NCI-H748 (cell line): ENCODE data around the gene PGBD4.
"Not testable (repeated sequence)": the region's sequence is repeated elsewhere in the genome, so short reads cannot be mapped to it uniquely, and the experiment has no call there.

ENCODE experiments used
- DNase-seq: peaks from one replicate; lab custom pipeline; 2025; ENCODE audit not compliant: unreplicated experiment; lab: John Stamatoyannopoulos, UW

PGBD4 gene

DNA sequence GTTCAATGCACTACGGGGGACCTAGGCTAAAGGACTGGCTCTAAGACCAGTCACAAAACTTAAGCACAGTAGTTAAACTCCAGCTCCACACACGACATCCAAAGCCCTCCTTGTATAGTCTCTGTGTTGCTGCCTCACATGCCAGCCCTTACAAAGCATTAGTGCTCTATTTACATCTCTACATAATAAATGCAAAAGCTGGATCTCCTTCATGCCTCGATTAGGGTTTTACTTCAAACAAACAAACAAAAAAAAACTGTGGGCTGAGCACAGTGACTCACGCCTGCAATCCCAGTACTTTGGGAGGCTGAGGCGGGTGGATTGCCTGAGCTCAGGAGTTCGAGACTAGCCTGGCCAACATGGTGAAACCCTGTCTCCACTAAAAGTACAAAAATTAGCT lies 9.6 kb downstream of the PGBD4 start:
- DNase-seq, result no peak

DNA sequence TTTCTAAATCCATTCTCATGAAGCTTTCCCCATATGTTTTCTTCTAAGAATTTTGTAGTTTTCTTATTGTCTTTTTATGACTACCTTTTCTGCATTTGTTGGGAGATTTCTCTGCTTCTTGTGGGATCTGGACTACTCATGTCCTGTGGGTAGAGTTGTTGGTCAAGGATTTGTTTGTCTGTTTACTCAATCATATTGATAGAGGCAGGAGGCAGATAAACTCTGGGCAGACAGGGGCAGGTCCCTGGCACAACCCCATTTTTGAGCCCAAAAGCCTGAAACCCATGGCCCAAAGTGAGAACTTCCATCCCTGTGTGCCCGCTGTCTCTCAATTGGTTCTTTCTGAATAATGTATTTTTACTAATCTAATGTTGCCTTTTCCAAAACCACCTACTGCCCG lies 12.3 kb downstream of the PGBD4 start:
- no peak for DNase-seq

DNA sequence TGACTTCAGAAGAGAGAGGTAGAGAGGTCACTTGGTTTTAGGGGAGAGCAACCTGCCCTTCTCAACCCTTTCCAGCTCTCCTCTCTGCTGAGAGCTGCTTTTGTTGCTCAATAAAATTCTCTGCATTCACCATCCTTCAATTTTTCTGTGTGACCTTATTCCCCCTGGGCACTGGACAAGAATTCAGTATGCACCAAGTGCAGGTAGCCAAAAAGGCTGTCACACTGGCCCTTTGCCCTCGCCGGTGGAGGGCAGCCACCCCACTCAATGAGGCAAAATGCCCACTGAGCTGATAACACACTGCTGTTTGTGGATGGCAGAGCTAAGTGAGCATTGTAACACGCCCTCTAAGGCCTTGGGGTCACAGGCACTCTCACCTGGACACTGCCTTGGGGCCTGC lies 12.9 kb downstream of the PGBD4 start:
- DNase-seq, result no peak

DNA sequence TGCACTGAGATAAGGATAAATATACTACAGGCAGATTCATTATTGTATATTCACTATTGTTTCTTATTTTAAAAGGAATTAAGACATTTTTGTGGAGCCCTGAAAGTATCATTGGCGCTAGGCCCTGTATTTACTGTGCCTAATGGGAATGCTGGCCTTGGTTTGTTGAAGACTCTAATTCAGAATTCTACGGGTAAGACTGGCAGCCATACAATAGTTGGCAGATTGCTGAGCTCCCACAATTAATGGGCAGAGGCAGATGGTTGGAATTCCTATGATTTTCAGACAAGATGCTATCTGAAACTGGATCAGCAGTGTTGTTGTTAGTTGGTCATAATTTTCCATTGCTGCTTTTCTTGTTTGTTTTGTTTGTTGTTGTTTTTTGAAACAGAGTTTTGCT lies 14.7 kb downstream of the PGBD4 start:
- no peak for DNase-seq

DNA sequence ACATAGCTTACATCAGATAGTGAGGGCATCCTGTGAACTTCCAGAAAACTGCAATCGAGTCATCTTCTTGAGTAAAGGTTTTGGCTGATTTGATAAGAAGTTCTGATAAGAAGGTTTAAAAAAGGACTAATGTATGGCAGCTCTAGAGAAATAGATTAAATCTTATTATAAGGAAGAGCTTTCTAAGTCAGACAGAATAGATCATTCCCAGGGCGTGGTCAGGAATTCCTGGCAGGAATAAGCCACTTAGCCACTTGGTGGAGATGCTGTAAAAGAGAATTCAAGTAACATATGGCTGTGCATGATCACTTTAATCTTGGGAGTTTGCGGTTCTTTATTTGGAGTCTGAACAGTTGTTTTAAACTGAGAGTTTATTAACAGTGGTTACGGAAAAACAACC lies 17.4 kb downstream of the PGBD4 start:
- DNase-seq, result no peak

DNA sequence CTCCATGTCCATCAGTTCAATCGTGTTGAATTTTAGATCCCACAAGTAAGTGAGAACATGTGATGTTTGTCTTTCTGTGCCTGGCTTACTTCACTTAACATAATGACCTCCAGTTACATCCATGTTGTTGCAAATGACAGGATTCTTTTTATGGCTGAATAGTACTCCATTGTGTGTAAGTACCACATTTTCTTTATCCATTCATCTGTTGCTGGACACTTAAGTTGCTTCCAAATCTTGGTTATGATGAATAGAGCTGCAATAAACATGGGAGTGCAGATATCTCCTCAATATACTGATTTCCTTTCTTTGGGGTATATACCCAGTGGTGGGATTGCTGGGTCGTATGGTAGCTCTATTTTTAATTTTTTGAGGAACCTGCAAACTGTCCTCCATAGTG lies 18.5 kb downstream of the PGBD4 start:
- not testable (repeated sequence) for DNase-seq

DNA sequence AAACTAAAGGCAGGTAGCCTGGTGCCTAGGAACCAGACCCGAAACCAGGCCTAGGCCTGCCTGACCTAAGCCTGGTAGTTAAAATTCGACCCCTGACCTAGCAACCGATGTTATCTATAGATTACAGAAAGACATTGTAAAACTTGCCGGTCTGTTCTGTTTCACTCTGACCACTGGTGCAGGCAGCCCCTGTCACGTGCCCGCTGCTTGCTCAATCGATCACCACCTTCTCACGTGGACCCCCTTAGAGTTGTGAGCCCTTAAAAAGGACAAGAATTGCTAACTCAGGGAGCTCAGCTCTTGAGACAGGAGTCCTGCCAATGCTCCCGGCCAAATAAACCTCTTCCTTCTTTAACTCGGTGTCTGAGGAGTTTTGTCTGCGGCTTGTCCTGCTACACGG lies 19.9 kb downstream of the PGBD4 start:
- DNase-seq, result not testable (repeated sequence)

DNA sequence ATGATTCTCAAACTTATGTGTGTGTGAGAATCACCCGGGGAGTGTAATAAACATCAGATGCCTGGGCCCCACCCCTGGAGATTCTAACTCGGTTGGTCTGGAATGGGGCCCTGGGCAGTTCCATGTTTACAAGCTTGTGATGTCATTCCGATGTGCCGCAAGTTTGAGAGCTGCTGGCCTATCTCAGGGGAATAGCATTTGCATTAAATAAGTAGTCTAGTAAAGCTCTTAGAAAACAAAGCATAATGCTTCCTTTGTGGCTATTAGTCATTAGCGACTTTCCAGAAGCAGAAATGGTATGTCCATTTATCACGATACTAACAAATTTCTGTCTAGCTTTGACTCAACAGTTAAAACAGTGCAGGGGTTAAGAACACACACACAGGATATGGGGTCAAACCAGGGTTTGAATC lies 20.9 kb downstream of the PGBD4 start:
- DNase-seq, result no peak

DNA sequence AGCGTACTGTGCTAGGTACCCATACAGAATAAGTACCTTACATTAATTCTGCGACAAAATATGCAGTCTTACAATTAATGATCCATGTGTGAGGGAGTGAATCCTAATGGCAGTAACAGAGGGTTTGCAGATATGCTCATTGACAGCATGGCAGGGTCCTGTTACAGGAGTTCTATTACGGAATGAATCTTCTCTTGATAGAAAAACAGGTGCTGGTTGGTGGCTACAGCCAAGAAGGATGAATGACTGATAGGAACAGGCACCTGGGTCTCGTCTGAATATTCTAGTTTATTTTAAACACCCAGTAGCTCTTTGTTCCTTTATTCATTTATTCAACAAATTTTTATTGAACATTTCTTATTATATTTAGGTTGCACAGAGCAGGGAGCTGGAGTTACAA lies 22.8 kb downstream of the PGBD4 start:
- no peak for DNase-seq

DNA sequence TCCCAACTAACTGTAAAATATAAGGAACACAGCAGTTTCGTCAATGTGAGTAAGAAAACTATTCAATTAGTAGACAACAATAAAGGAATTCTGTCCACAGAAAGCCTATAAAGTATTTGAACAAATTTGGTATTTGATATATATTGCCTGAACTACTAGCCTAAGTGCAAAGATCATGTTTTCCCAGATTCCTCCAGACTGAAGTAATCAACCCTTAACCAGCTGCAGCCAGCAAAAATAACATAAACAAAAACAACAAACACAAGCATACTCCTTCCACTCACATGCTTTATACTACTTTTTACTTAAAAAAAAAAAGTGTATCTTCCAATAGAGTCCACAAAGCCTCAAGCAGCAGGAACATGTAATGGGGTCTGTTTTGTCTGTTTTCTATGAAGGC lies 24.1 kb downstream of the PGBD4 start:
- DNase-seq, result no peak

DNA sequence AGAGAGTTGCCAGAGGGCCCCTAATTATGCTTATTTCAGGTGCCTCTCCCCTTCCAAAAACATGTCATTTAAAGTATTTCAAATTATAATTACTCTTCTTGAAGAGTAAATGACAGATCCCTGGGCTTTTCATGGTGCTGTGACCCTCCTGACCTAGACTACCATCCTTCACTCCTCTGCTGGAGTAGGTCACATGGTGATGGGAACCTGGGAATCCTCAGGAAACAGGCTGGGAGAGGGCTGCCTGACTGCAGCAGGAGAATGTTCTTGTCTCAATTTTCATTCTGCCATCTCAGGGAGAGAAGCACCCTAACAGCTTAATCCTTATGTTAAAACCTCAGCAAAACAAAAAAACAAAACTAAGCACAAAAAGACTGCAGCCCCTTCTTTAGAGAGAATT lies 24.6 kb downstream of the PGBD4 start:
- DNase-seq, result no peak

DNA sequence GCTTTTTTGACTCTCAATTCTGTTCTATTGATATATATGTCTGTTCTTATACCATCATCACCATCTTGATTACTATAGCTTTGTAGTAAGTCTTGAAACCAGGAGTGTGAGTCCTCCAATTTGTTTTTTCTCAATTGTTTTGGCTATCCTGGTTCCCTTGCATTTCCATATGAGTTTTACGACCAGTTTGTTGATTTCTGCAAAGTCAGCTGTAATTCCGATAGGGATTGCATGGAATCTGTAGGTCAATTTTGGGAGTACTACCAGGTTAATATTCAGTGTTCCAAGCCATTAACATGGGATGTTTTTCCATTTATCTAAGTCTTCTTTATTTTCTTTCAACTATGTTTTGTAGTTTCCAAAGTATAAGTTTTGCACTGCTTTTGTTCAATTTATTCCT lies 27.0 kb downstream of the PGBD4 start:
- no peak for DNase-seq

DNA sequence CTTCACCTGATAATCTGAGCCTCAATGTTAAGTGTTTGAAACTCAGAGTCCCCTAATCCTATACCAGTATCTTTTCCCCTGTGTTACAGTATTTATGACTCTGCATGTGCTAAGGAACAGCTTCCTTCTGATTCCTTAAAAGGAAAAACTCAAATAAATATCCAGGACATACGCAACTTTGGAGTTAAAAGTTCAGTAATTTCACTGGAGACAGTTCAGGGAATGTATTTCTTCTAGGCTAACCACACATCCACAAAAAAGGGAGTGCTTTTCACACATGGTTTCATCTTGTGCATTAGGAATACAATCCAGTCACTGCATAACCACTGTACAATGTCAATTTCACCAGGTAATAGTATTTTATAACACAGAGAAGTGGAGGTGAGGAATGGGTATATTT lies 31.0 kb downstream of the PGBD4 start:
- no peak for DNase-seq

DNA sequence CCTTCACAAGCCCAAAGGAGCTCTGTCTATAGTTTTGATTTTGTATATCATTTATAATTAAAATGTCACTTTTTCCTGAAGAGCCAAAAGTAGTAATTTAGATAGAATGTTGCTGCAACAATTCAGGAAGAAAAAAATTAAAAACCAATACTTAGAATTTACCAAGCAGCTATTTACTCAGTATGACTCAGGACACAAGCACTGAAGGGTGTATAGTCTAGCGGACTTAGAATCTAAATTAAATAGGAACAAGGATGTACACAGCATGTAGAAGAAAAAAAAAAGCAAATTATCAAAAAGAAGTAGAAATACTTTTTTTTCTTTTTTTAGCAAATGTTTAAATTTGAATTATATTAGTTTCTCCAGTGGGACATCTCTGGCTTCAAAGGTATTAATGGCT lies 31.6 kb downstream of the PGBD4 start:
- no peak for DNase-seq

DNA sequence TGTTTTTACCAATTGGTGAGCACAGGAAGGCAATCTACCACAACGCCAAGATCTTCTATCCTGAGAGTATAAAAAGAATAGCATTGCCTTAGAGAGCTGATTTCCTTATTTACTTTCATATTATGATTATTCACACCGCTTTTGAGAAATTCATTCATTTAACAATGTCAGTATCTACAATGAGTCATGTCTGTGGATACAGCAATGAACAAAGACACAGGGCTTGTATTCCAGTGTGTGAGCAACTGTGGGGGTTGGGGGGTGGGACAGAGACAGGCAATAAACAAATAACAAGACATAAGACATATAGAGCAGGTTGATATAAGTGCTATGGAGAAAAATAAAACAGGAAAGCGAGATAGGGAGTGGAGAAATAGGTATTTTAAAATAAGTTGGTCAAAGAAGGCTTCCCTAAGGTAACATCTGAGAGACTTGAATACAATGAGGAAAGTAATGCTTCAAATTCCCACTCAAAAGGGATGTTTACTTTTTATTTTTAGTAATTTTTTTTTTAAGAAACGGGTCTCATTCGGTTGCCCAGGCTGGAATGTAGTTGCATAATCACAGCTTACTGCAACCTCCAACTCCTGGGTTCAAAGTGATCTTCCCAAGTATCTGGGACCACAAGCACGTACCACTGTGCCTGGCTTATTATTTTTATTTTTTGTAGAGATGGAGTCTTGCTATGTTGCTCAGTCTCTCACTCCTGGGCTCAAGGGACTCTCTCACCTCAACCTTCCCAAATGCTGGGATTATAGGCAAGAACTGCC lies 45.7 kb downstream of the PGBD4 start:
- no peak for DNase-seq

DNA sequence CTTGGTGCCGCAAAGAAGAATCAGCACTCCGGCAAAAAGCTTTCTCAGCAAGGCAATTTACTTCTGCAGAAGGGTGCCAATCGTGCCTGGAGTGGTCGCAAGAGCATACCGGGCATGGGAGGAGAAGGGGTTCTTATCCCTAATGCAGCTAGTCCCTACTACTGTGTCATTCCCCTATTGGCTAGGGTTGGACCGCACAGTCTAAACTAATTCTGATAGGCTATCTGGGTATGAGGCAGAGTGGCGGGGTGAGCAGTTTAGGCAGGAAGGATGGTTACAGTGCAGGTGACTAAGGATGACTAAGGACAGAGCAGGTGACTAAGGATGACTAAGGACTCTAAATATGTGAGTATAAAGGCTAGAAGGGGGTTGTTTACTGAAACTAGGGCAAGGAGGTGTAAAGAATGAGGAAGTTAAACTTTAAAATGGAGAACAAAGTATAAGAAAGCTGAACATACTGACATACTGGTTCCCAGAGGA lies 52.9 kb downstream of the PGBD4 start:
- DNase-seq, result no peak

DNA sequence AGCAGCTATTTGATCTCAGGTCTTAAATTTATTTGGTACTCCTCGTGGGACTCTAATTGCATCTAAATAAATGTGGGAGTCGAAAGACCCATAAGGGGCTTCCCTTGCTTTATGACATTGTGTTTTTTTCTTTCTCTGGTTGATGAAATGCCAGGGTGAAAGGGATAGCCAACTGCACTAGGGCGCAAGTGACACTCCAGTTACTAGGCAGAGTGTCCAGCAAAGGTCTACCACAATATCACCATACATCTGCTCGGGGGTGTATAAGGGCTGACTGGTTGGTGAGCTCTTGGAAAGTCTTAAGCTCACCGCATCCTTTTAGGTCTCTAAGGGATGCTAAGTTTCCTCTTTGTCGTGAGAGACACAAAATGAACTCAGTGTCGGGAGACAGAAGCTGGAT lies 54.0 kb downstream of the PGBD4 start:
- DNase-seq, result no peak
